GDM1 (cell line): ENCODE results near the gene CRYBG3.

Experiments used
- DNase-seq: peaks from one replicate; lab custom pipeline; 2025; lab: John Stamatoyannopoulos, UW

CRYBG3 gene

DNA sequence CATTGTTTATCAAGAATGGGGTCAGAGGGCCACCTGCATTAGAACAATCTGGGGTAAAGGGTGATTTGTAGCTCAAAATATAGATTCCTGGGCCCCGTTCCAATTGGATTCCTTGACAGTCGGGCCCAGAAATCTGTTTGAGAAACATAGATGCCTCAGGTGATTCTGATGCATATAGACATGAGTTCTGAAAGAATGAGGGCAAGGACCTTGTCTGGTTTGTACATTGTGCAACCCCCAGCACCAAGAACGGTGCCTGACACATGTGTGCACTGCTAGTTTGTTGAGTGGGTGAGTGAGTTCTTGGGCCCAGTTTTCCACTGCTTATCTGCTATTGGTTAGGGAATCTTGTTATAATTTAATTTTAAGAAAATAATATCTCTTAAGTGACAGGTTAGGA is 16.6 kb downstream of the CRYBG3 start:
- DNase-seq: no peak

- no peak for DNase-seq
Measured at GRCh38 chr3:97839944-97840343, 18.1 kb downstream of the CRYBG3 start.

DNA sequence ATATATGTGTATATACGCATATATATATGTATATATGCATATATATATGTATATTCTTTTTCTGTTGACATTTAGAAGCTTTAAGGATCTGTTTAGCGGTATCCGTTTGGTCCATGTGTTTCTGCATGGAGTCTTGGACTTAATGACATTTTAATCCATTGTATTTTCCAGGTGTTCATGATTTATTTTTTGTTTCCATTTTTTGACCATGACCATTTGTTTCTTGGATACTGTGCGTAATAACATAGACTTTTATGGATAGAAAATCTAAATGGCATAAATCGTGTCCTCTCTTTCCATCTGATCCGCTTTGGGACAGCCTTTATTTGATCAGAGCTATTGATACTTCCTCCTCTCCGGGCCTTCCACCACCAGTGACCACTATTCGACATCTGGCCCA is 19.5 kb downstream of the CRYBG3 start:
- DNase-seq: no peak

DNA sequence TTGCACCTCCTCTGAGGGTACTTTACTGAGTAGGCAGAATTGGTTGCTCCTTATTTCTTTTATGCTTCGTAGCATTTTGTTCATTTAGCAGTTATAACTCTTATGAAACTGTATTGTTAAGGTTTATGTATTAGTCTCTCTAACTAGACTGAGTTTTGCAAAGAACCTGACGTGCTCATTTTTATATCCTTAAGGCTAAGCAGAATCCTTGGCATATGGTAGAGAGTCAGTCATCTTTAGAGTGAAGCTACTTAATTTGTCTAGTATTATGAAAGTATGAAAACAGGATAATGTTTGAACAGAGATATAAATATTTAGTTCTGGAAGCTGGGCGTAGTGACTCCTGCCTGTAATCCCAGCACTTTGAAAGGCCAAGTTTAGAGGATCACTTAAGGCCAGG is 20.1 kb downstream of the CRYBG3 start:
- DNase-seq: no peak

DNA sequence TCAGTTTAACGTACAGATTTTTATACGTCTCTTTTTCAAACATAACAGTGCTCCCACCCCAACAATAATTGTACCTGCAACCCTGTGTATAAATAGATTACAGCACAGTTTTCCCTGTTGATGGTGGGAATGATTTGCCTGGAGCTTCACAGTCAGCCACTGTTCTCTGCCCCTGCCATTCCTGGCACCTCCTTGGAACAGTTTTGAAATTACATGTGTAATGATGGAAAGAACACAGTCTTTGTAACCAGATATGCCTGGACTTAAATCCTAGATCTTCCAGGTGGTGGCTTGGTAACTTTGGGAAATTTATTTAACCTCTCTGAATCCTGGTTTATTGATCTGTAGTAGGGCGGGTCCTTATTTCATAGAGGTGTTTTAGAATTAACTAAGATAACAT is 27.0 kb downstream of the CRYBG3 start:
- DNase-seq: no peak

DNA sequence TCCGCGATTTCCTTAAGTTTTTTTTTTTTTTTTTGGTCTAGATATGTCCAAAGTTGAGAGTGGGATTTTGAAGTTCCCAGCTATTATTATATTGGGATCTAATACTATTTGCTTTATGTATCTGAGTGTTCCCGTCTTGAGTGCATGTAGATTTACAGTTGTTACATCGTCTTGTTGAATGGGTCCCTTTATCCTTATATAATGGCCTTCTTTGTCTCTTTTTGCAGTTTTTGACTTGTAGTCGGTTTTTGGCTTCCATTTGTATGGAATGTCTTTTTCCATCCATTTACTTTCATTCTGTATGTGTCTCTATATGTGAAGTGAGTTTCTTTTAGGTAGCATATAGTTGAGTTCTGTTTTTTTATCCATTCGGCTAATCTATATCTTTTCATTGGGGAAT is 35.6 kb downstream of the CRYBG3 start:
- no peak for DNase-seq

DNA sequence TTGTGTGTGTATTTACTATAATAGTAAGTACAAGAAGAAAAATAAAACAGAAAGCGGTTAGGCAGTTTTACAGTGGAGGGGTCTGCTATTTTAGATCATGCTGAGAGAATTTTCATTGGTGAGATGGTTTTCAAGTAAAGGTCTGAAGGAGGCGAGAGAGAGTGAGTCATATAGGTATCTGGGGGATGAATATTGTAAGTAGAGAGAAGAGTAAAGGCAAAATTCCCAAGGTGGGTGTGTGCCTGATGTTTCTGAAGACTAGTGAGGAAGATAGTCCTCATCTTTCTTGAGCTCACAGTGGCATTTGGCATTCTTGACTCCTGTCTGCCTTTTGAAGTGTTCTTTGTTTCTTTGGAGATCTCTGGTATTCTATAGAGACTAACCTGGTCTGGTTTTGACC is 38.6 kb downstream of the CRYBG3 start:
- DNase-seq: no peak

- DNase-seq: no peak
Measured at GRCh38 chr3:97862582-97862981, 40.8 kb downstream of the CRYBG3 start.

DNA sequence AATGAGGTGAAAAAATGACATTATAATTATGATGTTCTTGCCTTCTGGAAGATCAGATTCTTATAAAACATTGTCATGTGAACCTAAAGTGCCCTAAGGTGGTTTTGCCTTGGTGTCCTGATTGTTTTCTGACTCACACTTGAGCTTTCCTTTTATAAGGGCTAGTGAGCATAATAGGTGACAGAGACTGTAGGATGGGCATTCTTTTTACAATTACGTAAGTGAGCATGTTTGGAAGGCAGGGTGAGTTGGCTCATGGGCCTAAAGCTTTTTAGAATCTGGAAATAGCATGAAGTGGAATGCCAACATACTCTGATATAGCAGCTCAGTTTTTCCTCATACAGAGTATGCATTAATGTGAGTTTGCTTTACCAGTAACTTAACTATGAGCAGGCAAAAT is 41.2 kb downstream of the CRYBG3 start:
- DNase-seq: no peak

DNA sequence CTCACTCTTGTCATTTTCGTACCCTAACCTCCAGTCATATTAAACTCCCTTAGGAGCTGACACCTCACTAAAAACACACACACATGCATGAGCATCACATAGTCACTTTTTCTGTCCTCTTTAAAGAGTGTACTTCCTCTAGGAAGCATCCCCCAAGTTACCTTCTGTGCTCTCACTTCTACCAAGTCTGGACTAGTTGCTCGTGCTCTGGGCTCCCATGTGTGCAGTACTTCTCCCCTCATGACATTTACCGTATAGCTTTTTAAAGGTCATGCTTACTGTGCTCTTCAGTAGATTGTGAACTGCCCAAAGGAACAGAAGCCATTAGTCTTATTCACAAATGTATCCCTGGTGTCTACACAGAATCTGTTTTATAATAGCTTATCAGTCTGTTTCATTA is 42.0 kb downstream of the CRYBG3 start:
- no peak for DNase-seq

DNA sequence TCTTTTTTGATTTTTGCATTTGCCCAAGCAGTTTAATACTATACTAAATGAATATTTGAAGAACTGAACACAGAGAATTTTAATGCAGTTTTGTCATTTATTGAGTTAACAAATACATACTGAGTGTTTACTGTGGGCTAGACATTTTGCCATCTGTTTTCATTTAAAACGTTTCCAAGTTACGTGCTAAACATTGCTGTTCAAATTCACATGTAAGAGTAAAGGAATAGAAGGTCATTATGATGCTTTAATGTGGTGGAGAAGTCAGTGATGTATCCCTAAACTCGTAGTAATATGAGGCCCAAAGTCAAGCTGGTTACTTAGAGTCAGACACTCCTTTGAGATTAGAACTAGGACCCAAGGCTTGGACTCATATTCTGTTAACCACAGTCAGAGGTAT is 49.4 kb downstream of the CRYBG3 start:
- no peak for DNase-seq

- DNase-seq: no peak
Measured at GRCh38 chr3:97871801-97872524, 50.2 kb downstream of the CRYBG3 start.

- no peak for DNase-seq
Measured at GRCh38 chr3:97872525-97873042, 50.8 kb downstream of the CRYBG3 start.

DNA sequence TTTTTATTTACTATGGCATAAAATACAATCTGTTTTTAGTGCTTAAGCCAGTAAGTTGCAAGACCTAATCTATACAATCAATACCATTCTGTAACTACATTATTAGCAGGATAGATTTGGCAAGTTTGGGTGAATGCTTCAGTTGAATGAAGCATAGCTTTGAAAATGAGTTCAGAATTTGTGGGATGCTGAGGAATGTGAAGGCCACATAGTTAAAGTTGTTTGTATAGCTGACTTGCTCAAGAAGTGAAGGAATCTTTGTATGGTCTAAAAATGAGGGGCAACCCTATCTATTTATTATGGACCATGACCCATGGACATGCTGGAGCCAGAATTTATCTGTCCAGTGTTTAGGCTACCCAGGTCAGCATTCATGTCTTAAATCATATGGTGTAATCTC is 58.5 kb downstream of the CRYBG3 start:
- no peak for DNase-seq

DNA sequence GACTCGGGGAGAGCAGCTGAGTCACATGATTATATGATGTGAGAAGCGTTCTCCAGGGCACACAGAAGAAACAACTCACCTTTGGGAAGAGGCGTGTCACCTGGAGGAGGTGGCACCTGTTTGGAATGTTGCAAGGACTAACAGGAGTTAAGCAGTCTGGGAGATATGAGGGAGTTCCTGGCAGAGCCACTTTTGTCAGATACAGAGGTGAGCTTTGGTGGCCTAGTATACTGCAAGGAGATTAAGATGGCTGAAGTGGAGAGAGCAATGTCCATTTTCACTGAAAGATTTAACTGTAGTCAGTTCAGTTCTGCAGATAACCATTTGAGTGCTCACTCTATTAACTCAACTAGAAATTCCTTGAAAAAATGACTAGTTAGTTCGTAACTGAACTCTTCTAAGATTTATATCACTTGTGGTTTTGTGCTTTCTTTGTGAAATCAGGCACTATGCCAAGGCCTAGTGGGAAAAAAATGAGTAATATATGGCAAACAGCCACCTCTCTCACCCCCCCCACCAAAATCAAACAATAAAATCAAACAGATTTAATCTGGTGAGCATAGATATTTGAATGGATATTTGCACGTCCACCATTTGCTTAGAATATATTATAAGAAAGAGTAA is 61.3 kb downstream of the CRYBG3 start:
- no peak for DNase-seq

DNA sequence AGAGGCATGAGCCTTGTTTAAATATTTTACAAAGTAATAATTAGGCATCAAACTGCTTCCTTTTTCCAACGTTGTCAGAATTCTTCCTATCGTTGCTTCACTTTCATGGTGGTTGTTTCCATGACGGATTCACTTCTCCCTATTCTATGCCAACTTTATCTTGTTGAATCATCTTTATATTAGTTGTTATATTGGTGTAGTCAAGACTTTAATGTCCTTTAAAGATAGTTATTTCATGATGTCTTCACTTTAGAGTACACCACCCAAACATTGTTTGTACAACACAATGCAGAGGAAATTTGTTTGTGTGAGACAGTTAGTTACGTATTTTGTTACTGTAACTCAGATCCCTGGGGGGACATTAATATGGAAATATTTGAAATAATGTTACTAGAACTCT is 61.9 kb downstream of the CRYBG3 start:
- DNase-seq: no peak

DNA sequence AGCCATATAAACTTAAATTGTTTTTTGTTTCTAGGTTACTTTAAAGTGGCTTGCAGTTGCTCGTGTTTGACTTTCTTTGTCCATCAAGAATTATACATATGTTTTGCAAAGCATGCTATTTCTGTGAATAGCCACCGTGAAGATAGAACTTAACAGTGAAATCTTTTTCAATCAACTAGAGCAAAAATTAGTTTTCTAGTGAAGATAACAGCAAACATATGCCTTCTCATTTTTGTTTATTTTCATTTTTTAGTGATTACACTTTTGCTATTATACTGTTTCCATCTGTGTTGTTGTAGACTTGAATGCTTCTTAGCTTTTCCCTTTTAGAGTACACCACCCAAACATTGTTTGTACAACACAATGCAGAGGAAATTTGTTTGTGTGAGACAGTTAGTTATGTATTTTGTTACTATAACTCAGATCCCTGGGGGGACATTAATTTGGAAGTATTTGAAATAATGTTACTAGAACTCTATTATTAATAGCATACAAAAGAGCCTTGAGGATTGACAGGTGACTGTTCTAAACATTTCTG is 62.8 kb downstream of the CRYBG3 start:
- DNase-seq: no peak

- DNase-seq: no peak
Measured at GRCh38 chr3:97885931-97886824, 64.4 kb downstream of the CRYBG3 start.

GRCh38 chr3:97889814-97890213 is 68.0 kb downstream of the CRYBG3 start:
- no peak for DNase-seq

GRCh38 chr3:97892852-97893251 is 71.0 kb downstream of the CRYBG3 start:
- no peak for DNase-seq

DNA sequence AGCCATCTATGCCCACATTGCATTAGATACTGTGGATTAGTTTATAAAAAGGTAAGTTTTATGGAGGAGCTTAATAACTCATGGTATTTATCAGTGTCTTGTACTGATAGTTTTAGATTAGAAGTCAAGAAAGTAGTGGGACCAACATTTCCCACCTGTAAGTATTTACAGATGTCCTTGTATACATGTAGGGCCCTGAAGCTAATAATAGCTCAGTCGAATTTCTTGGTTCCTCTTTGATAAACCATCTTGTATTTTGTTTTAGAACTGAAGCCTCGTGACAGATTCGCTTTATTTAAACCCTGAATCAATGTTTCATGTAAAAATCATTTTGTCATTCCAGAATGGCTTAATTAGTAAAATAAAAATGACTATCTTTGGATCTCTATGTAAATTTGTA is 73.4 kb downstream of the CRYBG3 start:
- no peak for DNase-seq

GRCh38 chr3:97896129-97896528 is 74.3 kb downstream of the CRYBG3 start:
- no peak for DNase-seq

- DNase-seq: no peak
Measured at GRCh38 chr3:97896547-97896946, 74.7 kb downstream of the CRYBG3 start.
